Liver (tissue), 9 donors: ENCODE results near the gene GUCY2D. TPM values are rescaled to one million over a fixed set of nuclear protein-coding genes. Genes with fewer than 3 reads are reported as not detected.

Experiments used
- DNase-seq: peaks from one replicate; pipeline ENCODE4 v3.0.0-alpha.2; 2017; ENCODE audit warnings: low spot score
- H3K27ac ChIP-seq, 2 donors: one replicate each; pipeline ENCODE4 v1.7.0; 2013; ENCODE audit warnings: inconsistent platforms in 2 of 2, low read length in 2 of 2, control low read depth in 1 of 2, low read depth in 1 of 2, mild to moderate bottlenecking in 1 of 2
- H3K27me3 ChIP-seq, 4 donors: one replicate each; pipeline versions ENCODE4 v1.6.1 to v1.7.0; 2013; ENCODE audit warnings: low read length in 3 of 4, inconsistent platforms in 1 of 4, mild to moderate bottlenecking in 1 of 4, moderate library complexity in 1 of 4; ENCODE audit not compliant: control insufficient read depth in 4 of 4, insufficient read depth in 4 of 4
- H3K36me3 ChIP-seq, 4 donors: one replicate each; pipeline versions ENCODE4 v1.6.1 to v1.7.0; 2013; ENCODE audit warnings: low read length in 3 of 4, mild to moderate bottlenecking in 3 of 4, low read depth in 1 of 4, moderate library complexity in 1 of 4; ENCODE audit not compliant: control insufficient read depth in 4 of 4, insufficient read depth in 3 of 4
- H3K4me1 ChIP-seq, 4 donors: one replicate each; pipeline versions ENCODE4 v1.6.1 to v1.7.0; 2013; ENCODE audit warnings: low read length in 3 of 4, mild to moderate bottlenecking in 3 of 4, moderate library complexity in 1 of 4; ENCODE audit not compliant: control insufficient read depth in 4 of 4, insufficient read depth in 4 of 4
- H3K4me3 ChIP-seq, 3 donors: one replicate each; pipeline versions ENCODE4 v1.6.1 to v1.7.0; 2013; ENCODE audit warnings: low read length in 3 of 3, control low read depth in 1 of 3, low read depth in 1 of 3, mild to moderate bottlenecking in 1 of 3
- H3K9ac ChIP-seq, 2 donors: one replicate each; pipeline ENCODE4 v1.7.0; 2013; ENCODE audit warnings: low read length in 2 of 2, mild to moderate bottlenecking in 2 of 2, moderate library complexity in 2 of 2, control low read depth in 1 of 2, low read depth in 1 of 2
- H3K9me3 ChIP-seq, 4 donors: one replicate each; pipeline versions ENCODE4 v1.6.1 to v1.7.0; 2013; ENCODE audit warnings: low read length in 3 of 4; ENCODE audit not compliant: control insufficient read depth in 4 of 4
- CTCF ChIP-seq: fragments of 150-350 bp; IDR thresholded peaks from 2 replicates; pipeline ENCODE4 v1.5.1; 2017; ENCODE audit warnings: improper control_type of control experiment, low read depth, low read length; ENCODE audit not compliant: missing input control
- EGR1 ChIP-seq, 2 donors: IDR thresholded peaks; 2 replicates each; pipeline ENCODE4 v1.6.1; 2016 to 2018; ENCODE audit warnings: antibody characterized with exemption in 2 of 2, low read depth in 2 of 2
- FOXA1 ChIP-seq: IDR thresholded peaks from 2 replicates; pipeline ENCODE4 v1.6.1; 2016; ENCODE audit warnings: antibody characterized with exemption
- FOXA2 ChIP-seq: IDR thresholded peaks from 2 replicates; pipeline ENCODE4 v1.6.1; 2016; ENCODE audit warnings: antibody characterized with exemption
- GABPA ChIP-seq, 2 donors: IDR thresholded peaks in 1 of 2; conservative IDR thresholded peaks in 1 of 2; 2 replicates each; pipeline ENCODE4 v1.6.1; 2016; ENCODE audit warnings: antibody characterized with exemption in 2 of 2, mild to moderate bottlenecking in 1 of 2, moderate library complexity in 1 of 2
- HNF4A ChIP-seq, 2 donors: conservative IDR thresholded peaks; 2 replicates each; pipeline ENCODE4 v1.6.1; 2016; ENCODE audit warnings: antibody characterized with exemption in 2 of 2, mild to moderate bottlenecking in 2 of 2
- HNF4G ChIP-seq: IDR thresholded peaks from 2 replicates; pipeline ENCODE4 v1.6.1; 2016; ENCODE audit warnings: antibody characterized with exemption
- JUND ChIP-seq, 2 donors: IDR thresholded peaks; 2 replicates each; pipeline ENCODE4 v1.6.1; 2016; ENCODE audit warnings: antibody characterized with exemption in 2 of 2
- MAX ChIP-seq: IDR thresholded peaks from 2 replicates; pipeline ENCODE4 v1.6.1; 2016; ENCODE audit warnings: antibody characterized with exemption
- NR2F2 ChIP-seq: IDR thresholded peaks from 2 replicates; pipeline ENCODE4 v1.6.1; 2016; ENCODE audit warnings: antibody characterized with exemption
- RAD21 ChIP-seq, 2 donors: IDR thresholded peaks; 2 replicates each; pipeline ENCODE4 v1.6.1; 2016; ENCODE audit warnings: antibody characterized with exemption in 2 of 2, mild to moderate bottlenecking in 2 of 2
- RXRA ChIP-seq, 2 donors: IDR thresholded peaks; 2 replicates each; pipeline ENCODE4 v1.6.1; 2017 to 2018; ENCODE audit warnings: antibody characterized with exemption in 2 of 2, mild to moderate bottlenecking in 1 of 2
- SP1 ChIP-seq: IDR thresholded peaks from 2 replicates; pipeline ENCODE4 v1.6.1; 2018; ENCODE audit warnings: antibody characterized with exemption, mild to moderate bottlenecking
- TAF1 ChIP-seq: conservative IDR thresholded peaks from 2 replicates; pipeline ENCODE4 v1.6.1; 2016; ENCODE audit warnings: antibody characterized with exemption, mild to moderate bottlenecking
- WGBS: extraction: QIAGEN DNeasy Blood & Tissue Kit; methylation state at CpG from one replicate; pipeline ENCODE4 v1.1.7; 2013; 5-methylcytosine and 5-hydroxymethylcytosine counted together
- polyA plus RNA-seq, 2 donors: library from polyadenylated mRNA; stranded (reverse) in 1 of 2; unstranded in 1 of 2; fragments of 200-250 nt in 1 of 2; fragments of >200 nt in 1 of 2; fragmentation: Nextera tagmentation in 1 of 2; extraction: Ambion mirVana in 1 of 2; gene quantifications; one replicate each; pipeline versions ENCODE4 v1.2.1 to v1.2.3, GENCODE V29; 2013 to 2015
- total RNA-seq, 2 donors: library from RNA; depleted of rRNA; stranded (reverse); fragments of >200 nt; gene quantifications; one replicate each; pipeline ENCODE4 v1.2.3, GENCODE V29; 2014
- TF ChIP-seq, protein P1 (sequence below): IDR thresholded peaks from 2 replicates; pipeline ENCODE4 v1.6.1; 2016; ENCODE audit warnings: antibody characterized with exemption, mild to moderate bottlenecking
- donor health status: healthy.
- donor health status: healthy.
- donor health status: healthy.
- donor health status: healthy.
- donor health status: healthy.

Gene GUCY2D
- total and polyA plus RNA-seq, 4 donors: 0.09 to 0.14 TPM; not detected in 2

- no peak overlapping the region for H3K4me3 ChIP-seq
- DNase-seq: no peak
- no peak overlapping the region for H3K9ac ChIP-seq
- no peak overlapping the region for H3K27ac ChIP-seq
- H3K9me3 ChIP-seq: no peaks in the 10 kb centered on the region
- peaks cover 0 to 11% (median 5%) of the 10 kb centered on the region in 4 donors for H3K4me1 ChIP-seq
- H3K27me3 ChIP-seq: peaks cover 0 to 4% (median 1%) of the 10 kb centered on the region in 4 donors
- 18% methylated on average over 5 of the region's 5 CpGs for whole genome bisulfite sequencing
- no peaks in the 10 kb centered on the region for H3K36me3 ChIP-seq
- TF ChIP-seq RAD21 (IDR thresholded peaks at IDR 0.05) (peak; percentile 80 to 85), CTCF (peak; percentile 64), FOXA1 (no peak)
These were observed 13.7 kb upstream of the GUCY2D start for GRCh38 chr17:7988750-7989178.

GRCh38 chr17:7989781-7990655, 12.4 kb upstream of the GUCY2D start:
- TF ChIP-seq CTCF: peak; percentile 83
- TF ChIP-seq TAF1: no peak
- peak; percentile 70 to 82 for TF ChIP-seq RAD21 (IDR thresholded peaks at IDR 0.05)

GRCh38 chr17:7992516-7992915, 9.9 kb upstream of the GUCY2D start:
- Histone ChIP-seq H3K27me3 (peaks cover 0 to 4% (median under 1%) of the 10 kb centered on the region in 4 donors), H3K4me1 (peaks cover 0 to 11% (median 5%) of the 10 kb centered on the region in 4 donors), H3K9ac (no peak overlapping the region), H3K9me3 (no peaks in the 10 kb centered on the region), H3K4me3 (no peak overlapping the region), H3K36me3 (no peaks in the 10 kb centered on the region), H3K27ac (no peak overlapping the region)
- no peak for DNase-seq
- 96% methylated on average over 2 of the region's 2 CpGs for WGBS
- TF ChIP-seq SP1 (no peak), GABPA (IDR thresholded peaks at IDR 0.05 in 1 of 2, conservative IDR thresholded peaks at IDR 0.05 in 1 of 2) (no peak), JUND (IDR thresholded peaks at IDR 0.05) (no peak), EGR1 (IDR thresholded peaks at IDR 0.05; ENCODE audit: low read depth in 2 of 2) (no peak), RAD21 (IDR thresholded peaks at IDR 0.05) (no peak), NR2F2 (no peak), HNF4G (no peak), MAX (no peak), CTCF (no peak), FOXA2 (no peak), HNF4A (conservative IDR thresholded peaks at IDR 0.05) (no peak), FOXA1 (no peak), RXRA (IDR thresholded peaks at IDR 0.05) (no peak)
- TF ChIP-seq, protein P1, sequence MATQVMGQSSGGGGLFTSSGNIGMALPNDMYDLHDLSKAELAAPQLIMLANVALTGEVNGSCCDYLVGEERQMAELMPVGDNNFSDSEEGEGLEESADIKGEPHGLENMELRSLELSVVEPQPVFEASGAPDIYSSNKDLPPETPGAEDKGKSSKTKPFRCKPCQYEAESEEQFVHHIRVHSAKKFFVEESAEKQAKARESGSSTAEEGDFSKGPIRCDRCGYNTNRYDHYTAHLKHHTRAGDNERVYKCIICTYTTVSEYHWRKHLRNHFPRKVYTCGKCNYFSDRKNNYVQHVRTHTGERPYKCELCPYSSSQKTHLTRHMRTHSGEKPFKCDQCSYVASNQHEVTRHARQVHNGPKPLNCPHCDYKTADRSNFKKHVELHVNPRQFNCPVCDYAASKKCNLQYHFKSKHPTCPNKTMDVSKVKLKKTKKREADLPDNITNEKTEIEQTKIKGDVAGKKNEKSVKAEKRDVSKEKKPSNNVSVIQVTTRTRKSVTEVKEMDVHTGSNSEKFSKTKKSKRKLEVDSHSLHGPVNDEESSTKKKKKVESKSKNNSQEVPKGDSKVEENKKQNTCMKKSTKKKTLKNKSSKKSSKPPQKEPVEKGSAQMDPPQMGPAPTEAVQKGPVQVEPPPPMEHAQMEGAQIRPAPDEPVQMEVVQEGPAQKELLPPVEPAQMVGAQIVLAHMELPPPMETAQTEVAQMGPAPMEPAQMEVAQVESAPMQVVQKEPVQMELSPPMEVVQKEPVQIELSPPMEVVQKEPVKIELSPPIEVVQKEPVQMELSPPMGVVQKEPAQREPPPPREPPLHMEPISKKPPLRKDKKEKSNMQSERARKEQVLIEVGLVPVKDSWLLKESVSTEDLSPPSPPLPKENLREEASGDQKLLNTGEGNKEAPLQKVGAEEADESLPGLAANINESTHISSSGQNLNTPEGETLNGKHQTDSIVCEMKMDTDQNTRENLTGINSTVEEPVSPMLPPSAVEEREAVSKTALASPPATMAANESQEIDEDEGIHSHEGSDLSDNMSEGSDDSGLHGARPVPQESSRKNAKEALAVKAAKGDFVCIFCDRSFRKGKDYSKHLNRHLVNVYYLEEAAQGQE: no peak

More at GRCh38 chr17:7989781-7990655, 12.4 kb upstream of the GUCY2D start:
- H3K27ac ChIP-seq: peak overlapping the region in 1 of 2 donors; percentile 13
- no peak overlapping the region for H3K9ac ChIP-seq
- H3K27me3 ChIP-seq: peaks cover 0 to 4% (median 1%) of the 10 kb centered on the region in 4 donors
- peak overlapping the region; percentile 35 to 58 (median 54) for H3K4me3 ChIP-seq
- H3K4me1 ChIP-seq: peaks cover 0 to 11% (median 5%) of the 10 kb centered on the region in 4 donors
- no peaks in the 10 kb centered on the region for H3K36me3 ChIP-seq
- H3K9me3 ChIP-seq: no peaks in the 10 kb centered on the region
- 4% methylated on average over 59 of the region's 59 CpGs for WGBS
- peak; percentile 93 for DNase-seq
